AG10803 (cell line): ENCODE data around the gene SUSD3.

Source experiments
- DNase-seq: peaks from one replicate; pipeline ENCODE4 v3.0.0; 2010; ENCODE audit warnings: low read depth
- H3K4me3 ChIP-seq: 2 replicates; pipeline ENCODE4 v1.5.1; 2011; ENCODE audit warnings: mild to moderate bottlenecking, low read length, control low read depth
- TF ChIP-seq, protein P1 (sequence below): conservative IDR thresholded peaks from 2 replicates; pipeline ENCODE4 v1.5.1; 2011; ENCODE audit warnings: mild to moderate bottlenecking, low read length, control low read depth, inconsistent platforms

Gene SUSD3

DNA sequence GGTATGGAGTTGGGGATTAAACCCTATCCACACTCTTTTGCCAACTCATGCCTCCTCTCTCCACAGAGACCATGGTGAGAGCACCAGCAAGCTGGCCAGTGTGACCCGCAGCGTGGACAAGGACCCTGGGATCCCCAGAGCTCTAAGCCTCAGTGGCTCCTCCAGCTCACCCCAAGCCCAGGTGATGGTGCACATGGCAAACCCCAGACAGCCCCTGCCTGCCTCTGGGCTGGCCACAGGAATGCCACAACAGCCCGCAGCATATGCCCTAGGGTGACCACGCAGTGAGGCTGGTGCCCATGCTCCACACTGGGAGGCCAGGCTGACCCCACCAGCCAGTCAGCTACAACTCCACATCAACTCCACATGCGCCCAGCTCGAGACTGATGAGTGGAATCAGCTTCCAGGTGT lies 26.0 kb downstream of the SUSD3 start:
- H3K4me3 ChIP-seq = no peak overlapping the region
- TF ChIP-seq, protein P1, sequence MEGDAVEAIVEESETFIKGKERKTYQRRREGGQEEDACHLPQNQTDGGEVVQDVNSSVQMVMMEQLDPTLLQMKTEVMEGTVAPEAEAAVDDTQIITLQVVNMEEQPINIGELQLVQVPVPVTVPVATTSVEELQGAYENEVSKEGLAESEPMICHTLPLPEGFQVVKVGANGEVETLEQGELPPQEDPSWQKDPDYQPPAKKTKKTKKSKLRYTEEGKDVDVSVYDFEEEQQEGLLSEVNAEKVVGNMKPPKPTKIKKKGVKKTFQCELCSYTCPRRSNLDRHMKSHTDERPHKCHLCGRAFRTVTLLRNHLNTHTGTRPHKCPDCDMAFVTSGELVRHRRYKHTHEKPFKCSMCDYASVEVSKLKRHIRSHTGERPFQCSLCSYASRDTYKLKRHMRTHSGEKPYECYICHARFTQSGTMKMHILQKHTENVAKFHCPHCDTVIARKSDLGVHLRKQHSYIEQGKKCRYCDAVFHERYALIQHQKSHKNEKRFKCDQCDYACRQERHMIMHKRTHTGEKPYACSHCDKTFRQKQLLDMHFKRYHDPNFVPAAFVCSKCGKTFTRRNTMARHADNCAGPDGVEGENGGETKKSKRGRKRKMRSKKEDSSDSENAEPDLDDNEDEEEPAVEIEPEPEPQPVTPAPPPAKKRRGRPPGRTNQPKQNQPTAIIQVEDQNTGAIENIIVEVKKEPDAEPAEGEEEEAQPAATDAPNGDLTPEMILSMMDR = no peak
- DNase-seq = no peak

DNA sequence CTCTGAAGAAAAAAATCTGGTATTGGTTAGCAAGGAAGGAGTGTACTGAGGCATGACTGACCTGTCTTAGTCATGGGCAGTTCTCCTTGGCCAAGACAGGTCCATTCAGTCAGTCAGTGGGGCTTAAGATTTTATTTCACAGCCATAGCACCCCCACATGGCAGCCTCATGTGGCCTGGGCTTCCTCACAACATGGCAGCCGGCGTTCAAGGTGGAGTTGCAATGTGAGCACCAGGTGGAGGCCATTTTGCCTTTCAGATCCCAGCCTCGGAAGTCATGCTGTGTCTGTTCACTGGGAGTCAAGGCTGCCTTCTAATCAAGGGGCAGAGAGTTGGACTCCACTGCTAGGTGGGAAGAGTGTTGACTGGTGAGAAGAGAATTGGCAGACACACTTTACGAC lies 27.2 kb downstream of the SUSD3 start:
- DNase-seq = no peak
- TF ChIP-seq, protein P1 = no peak
- H3K4me3 ChIP-seq = no peak overlapping the region

DNA sequence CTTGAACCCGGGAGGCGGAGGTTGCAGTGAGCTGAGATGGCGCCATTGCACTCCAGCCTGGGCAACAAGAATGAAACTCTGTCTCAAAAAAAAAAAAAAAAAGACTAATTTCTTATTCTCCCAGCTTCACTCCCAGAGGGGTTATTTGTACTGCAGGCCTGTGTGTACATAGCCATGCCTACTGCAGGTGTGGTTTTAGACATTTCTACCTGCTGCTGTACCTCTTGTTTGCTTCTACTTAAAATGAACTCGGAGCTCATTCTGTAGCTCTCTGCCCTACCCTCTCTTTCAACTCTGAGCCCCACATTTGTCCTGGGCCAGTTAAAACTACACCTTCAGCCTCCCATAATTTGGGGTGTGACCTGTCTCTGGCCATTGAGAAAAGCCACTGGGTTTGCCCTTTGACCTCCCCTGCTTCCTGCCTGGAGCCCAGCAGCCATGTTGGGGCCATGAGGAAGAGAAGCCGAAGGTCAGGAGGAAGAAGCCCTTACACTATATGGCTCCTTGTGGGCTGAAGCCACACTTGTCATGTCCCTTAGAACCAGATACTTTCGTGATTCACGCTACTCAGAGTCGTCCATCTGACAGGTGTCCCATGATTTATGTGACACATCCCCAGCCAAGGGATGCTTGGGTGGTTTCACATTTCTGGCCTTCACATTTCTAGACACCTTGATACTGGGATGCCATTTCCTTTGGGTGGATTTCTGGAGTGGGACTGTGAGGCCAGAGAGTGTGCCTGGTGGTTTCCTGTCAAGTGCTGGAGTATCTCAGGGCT lies 28.1 kb downstream of the SUSD3 start:
- H3K4me3 ChIP-seq = no peak overlapping the region
- TF ChIP-seq, protein P1 = no peak

DNA sequence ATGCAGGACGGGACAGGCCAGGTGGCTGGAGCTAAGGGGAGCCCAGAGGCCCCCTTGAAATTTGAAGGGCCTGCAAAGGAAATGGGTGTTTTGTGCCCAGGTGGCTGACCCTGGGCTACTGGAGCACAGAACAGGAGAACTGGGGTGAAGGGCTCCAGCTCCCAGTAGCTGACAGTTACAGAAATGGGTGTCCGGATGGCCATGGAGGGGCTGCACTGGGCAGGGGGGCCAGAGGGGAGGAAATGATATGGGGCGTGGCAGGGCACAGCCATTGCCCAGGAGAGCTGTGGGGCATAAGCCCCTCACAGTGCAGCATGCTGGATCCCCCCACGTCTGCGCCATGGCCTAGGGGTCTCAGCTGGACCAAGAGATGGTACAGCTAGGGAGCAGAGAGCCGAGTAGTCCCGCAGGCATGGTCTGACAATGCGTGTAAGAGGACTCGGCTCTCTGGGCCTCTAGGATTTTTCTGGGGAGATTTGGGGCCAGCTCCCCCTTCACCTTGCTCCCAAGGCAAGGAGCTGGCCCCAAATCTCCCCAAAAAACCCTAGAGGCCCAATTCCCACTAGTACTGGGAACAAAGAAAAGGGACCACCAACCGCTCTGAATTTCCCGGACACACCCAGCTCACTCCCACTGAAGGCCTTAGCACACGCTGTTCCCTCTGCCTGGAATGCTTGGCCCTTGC lies 29.6 kb downstream of the SUSD3 start:
- no peak for DNase-seq
- TF ChIP-seq, protein P1 = no peak
- H3K4me3 ChIP-seq = no peak overlapping the region

More for the DNA sequence above, 28.1 kb downstream of the SUSD3 start:
- no peak for DNase-seq

DNA sequence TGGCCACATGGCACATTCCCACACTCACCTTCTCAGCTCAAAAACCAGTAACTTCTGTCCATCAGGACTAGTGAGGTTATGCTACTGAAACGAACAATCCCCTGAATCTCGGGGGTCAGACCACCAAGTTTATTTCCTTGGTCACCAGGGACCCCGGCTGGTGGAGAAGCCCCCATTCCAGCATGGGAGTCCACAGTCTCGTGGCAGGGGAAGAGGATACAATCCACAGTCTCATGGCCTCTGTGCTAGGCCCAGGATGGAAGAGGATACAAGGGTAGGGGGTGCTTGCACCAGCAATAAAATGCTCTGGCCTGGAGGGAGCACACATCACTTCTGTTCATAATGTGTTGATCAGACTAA lies 30.1 kb downstream of the SUSD3 start:
- DNase-seq = no peak
- H3K4me3 ChIP-seq = no peak overlapping the region
- TF ChIP-seq, protein P1 = no peak

DNA sequence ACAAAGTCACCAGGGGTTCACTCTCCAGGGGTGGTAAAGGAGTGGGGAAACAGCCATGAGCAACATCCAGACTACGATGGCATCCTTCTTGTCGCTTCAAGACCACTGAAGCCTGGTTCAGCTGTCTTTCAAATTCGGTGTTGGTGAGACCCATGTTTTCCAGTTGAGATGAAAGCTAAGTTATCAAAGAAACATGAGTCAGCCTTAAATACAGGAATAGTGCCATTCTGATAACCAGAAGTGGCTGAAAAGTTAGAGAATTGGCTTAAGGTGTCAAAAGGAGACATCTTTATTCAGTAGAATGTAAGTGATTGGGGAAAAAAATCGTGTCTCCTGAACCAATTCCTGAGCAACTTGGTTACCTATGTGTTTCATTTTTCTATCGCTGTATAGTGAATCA lies 30.5 kb downstream of the SUSD3 start:
- no peak overlapping the region for H3K4me3 ChIP-seq
- no peak for DNase-seq
- TF ChIP-seq, protein P1 = no peak

DNA sequence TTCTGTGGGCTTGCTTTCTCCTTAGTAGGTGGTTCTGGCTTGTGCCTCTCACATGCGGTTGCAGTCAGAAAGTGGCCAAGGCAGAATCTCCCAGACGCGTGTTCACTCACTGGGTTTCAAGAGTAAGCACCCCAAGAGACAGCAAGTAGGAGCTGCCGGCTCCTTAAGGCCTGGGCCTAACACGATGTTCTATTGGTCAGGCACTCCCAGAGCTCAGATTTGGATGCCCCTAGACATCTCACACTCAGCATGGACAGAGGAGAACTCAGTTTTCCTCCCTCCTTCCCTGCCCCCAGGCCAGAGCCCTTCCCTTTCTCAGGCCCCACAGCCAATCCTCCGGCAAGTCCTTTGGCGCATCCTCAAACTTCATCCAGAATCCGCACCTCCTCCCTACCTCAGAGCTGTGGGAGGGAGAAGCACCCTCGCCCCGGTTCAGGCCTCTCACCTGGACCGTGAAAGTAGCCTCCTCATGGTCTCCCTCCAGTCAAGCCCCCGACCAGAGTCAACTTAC lies 31.0 kb downstream of the SUSD3 start:
- H3K4me3 ChIP-seq = no peak overlapping the region
- no peak for DNase-seq
- TF ChIP-seq, protein P1 = no peak
